HG03039 (cell line): ENCODE measurements around the gene CSF2RB.

Experiments
- ATAC-seq: cut with Tn5 transposase; IDR thresholded peaks from one replicate; pipeline ENCODE4 v1.9.1; 2021; ENCODE audit warnings: mild to moderate bottlenecking, moderate library complexity; ENCODE audit not compliant: unreplicated experiment

The CSF2RB gene

DNA sequence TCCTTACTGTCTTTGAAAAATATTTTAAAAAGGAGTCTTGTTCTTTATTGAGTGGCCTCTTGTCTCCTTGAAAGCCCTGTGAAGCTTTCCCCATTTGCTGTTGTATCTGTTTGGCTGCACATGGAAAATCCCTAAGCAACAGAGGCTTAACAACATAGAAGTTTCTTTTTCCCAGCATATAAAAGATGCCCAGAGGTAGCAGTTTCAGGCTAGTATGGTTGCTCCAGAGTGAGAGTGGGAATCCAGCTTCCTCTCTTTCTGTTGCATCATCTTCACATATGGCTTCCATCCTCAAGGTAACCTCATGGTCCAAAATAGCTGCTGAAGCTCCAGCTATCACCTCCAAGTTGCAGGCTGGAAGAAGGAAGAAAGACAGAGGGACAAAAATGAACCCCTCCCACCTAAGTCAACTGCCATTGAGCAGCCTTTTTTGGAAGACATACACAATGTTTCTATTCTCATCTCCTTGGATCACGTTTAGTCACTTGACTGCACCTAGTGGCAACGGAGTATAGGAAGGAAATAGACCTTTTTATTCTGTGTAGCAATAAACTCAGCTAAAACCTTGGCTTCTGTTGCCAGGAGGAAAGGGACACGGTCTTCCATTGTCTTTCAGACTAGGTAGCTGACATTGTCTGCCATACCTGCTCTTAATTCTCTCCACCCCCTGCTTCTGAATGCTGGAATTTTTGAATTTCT lies 5.3 kb downstream of the CSF2RB start:
- no peak for ATAC-seq

DNA sequence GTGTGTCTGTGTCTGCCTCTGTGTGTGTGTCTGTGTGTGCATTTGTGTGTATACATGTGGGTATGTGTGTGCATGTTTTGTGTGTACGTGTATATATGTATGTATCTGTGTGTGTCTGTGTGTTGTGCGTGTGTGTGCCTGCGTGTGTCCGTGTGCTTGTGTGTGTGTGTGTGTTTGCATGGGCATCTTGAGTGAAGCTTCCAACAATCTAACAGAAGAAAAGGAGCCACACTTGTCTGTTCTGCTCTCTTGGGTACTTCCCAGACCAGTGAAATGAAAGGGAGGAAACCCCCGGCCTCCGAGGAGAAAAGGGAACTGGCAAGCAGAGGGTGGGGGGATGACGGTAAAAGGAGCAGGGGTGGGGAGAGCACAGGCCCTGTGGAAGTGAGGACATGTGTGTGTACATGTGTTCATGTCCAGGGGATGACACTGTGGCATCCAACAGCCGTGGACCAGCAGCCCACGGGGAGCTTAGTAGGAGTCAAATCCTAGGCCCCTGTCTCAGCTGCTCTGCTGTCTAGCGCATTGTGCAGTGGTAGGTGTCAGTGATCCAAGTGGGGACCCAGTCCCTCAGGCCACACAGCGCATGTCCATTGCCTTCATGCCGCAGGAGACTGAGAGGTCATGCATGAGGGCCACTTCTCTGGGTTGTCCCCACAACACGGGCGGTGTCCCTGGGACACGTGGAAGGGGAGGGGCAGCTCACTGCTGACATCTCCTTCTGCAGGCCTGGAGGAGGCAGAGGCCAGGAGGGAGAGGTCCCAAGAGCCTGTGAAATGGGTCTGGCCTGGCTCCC lies 8.1 kb downstream of the CSF2RB start:
- no peak for ATAC-seq

DNA sequence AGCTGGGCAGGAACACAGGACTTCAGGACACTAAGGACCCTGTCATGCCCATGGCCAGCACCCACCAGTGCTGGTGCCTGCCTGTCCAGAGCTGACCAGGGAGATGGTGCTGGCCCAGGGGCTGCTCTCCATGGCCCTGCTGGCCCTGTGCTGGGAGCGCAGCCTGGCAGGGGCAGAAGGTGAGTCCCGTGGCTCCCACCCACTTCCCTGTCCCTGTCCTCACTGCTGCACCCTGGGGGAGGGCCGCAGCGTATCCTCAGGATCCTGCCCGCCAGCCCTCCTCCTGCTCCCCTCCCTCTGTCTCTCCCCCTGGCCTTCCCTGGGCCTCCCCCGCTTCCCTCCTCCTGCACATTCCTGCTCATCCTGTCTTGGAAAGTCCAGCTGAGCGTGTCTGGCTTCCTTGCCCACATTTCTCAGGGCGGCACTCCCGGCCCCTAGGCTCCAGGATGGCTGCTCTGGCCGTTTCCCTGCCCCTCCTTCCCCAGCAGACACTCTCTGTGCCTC lies 8.7 kb downstream of the CSF2RB start:
- ATAC-seq = no peak

GRCh38 chr22:36922711-36923110 lies 9.3 kb downstream of the CSF2RB start:
- no peak for ATAC-seq

DNA sequence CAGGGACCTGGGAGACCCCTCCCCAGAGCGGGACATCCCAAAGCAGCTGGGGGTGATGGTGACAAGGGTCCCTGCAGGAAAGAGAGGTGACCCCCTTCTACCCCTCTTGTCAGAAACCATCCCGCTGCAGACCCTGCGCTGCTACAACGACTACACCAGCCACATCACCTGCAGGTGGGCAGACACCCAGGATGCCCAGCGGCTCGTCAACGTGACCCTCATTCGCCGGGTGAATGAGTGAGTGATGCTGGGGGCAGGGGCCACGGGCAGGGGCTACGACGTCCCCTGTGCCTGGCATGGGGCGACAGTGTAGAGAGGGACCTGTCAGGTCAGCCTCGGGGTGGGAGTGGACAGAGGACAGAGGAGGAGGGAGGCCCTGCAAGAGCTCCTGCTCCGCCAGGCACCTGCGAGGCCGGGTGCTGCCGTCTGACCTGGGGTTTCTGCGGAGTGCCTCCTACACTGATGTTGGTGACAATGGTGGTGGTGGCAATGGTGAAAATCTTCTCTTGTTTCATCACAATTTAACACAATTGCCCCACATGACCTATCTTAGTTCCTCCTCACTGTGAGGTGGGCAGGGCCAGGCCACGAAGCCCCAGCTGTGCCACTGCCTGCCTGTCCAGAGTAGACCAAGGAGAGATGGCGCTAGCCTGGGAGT lies 9.8 kb downstream of the CSF2RB start:
- no peak for ATAC-seq

DNA sequence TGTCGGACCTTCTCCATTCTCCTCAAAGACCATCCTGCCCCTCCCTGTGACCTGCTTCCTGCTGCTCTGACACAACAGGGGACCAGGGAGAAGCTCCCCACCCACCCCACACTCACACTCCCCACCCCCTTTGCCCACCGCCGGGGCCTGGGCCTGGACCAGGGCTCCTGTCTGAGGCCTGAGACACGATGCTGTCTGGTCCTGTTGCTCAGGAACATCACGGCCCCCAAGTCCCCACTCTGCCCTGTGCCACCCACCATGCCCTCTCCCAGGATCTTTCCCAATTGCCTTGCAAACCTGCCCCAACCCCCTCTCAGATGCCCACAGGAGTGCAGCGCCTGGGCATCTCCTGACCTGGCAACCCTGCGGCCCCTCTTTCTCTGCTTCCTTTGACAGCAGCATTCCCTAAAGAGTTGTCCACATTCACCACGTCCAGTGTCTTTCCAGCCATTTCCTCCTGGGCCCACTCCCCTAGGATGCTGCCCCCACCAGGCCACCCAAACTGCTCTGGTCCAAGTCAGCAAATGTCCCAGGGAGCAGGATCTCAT lies 10.8 kb downstream of the CSF2RB start:
- no peak for ATAC-seq

- ATAC-seq = no peak
Measured at GRCh38 chr22:36925388-36926290, 12.2 kb downstream of the CSF2RB start.

DNA sequence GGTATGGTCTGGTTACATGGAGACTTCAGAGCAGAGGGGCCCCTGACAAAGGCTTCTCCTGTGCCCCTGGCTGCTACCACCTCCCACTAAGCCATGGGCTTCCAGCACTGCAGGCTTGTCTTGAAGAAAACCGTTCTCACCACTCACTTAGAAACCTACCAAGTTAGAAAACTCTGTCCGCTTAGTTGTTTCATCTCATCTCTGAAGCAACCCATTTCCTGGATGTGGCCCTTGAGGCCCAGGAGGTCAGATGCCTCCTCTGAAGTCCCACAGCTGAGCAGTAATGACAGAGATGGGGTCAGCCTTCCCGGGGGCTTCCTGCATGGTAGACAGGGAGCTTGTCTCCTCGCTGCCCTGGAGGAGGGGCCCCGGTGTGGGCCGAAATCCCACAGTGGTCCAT lies 12.9 kb downstream of the CSF2RB start:
- no peak for ATAC-seq

DNA sequence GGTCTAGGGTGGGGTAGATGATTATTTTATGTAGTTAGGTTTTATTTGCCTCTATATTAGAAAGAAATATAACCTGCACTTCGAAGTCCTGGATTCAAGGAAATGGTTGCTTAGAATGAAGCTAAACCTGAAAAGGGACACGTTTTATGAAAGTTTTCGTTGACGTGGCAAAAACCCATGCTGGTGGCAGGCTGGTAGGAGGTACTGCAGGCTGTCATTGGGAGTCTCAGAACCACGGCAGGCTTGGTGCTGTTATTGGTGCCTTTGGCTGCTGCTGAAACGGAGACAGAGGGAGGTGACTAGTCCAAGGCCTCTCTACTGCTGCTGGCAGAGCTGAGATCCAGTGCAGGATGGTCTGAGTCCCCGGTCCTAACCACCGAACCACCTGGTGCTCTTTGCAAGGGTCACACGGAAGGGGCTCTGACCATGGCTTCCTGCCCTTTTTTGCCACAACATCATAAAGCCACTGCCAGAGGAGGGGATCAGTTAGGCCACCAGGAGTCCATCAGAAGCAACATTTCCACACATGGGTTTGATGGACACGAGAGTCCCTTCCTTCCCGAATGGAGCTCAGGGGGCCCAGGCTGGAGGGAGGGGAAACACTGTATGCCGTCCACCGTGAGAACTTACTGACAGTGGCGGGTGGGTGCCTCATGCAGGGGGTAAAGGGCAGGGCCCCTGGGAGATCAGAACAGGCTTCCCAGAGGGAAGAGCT lies 13.4 kb downstream of the CSF2RB start:
- ATAC-seq = no peak

DNA sequence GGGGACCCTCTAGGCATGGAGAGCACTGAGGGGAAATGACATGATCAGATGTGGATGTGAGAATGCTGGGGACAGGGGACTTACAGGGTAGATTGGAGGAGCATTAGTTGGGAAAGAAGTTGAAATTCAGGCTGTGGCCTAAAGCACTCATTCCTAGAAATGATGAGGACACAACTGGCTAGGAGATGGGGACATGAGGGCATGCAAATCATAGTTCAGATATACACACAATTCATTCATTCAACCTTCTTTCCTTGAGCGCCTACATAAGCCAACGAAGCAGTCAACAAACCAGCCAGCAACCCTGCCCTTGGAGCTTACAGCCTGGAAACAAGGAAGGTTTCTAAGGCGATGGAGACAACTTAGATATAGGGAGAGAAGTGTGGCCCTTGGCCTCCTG lies 14.2 kb downstream of the CSF2RB start:
- ATAC-seq = no peak

DNA sequence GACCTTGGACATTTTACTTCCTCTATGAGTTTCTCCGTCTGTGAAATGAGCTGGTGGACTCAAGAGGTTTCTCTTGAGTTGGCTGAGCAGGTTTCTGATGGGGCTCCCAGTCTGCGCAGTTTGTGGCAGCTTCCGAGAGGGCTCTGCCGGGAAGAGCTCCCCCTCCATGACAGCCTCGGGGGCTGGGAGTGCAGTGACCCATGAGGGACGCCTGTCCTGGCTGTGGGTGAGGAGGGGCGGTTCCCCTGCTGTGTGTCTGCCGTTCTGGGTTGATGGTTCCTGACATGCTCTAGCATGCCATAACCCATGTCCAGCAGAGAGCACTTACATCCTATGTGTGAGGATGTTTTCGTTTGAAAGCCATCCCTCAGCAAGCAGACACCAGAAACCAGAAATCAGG lies 14.8 kb downstream of the CSF2RB start:
- no peak for ATAC-seq

DNA sequence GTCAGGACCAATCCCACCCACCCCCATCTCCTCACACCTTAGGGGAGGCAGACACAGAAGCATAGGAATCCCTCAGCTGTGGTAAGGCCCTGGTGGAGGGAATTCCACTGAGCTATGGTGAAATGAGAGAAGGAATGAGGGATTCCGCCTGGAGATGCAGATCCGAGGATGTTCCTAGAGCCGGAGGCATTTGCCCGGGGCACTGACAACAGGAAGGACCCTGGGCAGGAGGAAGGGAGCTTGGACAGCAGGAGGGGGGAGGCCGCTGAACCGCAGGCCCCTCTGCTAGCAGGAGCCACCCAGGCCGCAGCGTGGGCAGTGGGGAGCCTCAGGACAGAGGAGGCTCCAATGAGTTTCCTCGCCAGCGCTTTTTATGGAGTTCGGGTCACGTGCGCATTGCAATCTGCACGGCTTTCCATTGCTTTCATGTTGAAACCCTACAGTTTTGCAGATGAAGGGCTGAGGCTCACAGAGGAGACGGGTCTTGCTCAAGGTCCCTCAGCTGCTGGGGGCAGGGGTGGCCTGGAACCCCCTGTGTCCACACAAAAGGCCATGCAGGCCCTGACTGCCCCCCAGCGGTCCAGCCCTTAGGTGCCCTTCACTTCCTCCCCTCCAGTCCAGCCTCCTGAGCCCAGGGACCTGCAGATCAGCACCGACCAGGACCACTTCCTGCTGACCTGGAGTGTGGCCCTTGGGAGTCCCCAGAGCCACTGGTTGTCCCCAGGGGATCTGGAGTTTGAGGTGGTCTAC lies 15.5 kb downstream of the CSF2RB start:
- ATAC-seq = no peak

GRCh38 chr22:36929621-36930020 lies 16.2 kb downstream of the CSF2RB start:
- ATAC-seq = no peak

DNA sequence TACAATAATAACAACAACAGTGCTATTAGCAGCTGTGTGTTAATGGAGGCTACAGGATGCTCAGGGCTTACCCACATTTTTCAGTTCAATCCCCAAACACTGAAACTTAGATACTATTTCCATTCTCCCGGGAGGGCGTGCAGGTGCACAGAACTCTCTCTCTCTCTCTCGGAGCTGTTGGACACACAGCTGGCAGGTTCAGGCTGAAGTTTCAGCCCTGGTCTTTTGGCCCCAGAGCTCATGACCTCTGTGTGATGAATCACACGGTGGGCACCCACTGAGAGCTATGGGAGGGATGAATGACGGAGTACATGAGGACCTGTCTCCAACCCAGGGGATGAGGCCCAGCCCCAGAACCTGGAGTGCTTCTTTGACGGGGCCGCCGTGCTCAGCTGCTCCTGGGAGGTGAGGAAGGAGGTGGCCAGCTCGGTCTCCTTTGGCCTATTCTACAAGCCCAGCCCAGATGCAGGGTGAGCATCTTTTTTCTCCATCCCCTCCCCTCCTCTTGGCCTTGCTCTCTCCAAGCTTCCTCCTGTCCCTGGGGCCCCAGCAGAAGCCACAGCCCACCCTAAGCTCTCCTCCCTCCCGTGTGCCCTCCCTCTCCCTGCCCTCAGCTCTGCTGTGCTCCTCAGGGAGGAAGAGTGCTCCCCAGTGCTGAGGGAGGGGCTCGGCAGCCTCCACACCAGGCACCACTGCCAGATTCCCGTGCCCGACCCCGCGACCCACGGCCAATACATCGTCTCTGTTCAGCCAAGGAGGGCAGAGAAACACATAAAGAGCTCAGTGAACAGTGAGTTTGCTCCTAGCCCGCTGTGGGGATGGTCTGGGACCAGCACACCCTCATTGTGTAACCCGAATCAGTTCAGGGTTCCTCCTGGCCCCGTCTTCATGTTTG lies 16.9 kb downstream of the CSF2RB start:
- ATAC-seq = no peak

- no peak for ATAC-seq
Measured at GRCh38 chr22:36931446-36931845, 18.0 kb downstream of the CSF2RB start.

DNA sequence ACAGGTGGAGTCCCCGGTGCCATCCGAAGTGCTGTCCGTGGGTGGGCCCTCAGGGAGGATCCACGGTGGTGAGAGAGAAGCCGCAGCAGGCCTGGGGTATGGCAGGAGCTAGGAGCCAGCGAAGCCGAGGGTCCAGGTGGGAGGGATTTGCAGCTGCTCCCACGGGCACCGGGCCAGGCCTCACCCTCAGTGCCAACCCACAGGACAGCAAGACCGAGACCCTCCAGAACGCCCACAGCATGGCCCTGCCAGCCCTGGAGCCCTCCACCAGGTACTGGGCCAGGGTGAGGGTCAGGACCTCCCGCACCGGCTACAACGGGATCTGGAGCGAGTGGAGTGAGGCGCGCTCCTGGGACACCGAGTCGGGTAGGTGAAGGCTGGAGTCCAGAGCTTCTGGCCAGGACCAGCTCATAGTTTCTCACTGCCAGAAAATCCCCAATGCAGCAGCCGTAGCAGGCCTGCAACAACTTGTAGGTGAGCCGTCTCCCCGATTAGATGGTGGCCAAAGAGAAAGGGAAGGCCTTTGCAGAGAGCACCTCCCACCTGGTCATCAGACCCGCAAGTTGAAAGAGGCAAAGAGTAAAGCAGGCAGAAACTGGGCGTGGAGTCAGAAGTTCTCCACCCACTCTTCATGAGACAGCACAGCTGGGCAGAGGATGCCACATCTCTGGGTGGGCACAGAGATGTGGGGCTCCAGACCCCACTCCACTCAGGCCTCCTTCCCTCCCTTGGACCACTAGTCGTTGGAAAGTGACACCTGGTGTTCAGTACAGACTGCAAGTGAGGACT lies 20.4 kb downstream of the CSF2RB start:
- ATAC-seq = no peak
